Left ventricle myocardium inferior (tissue), 1 donor: ENCODE measurements around the gene DYNC1LI2. TPM values are rescaled to one million over a fixed set of nuclear protein-coding genes. Genes with fewer than 3 reads are reported as not detected.

Source experiments
- DNase-seq: peaks from one replicate; pipeline ENCODE4 v3.0.0-alpha.2; 2020
- H3K27ac ChIP-seq: fragments of 200-600 bp; replicated peaks from 2 replicates; pipeline ENCODE4 v1.8.0; 2021
- H3K27me3 ChIP-seq: fragments of 200-600 bp; 2 replicates; pipeline ENCODE4 v1.8.0; 2021; ENCODE audit warnings: low read depth
- H3K36me3 ChIP-seq: fragments of 200-600 bp; 2 replicates; pipeline ENCODE4 v1.8.0; 2021
- H3K4me1 ChIP-seq: fragments of 200-600 bp; 2 replicates; pipeline ENCODE4 v1.8.0; 2021
- H3K4me3 ChIP-seq: fragments of 200-600 bp; 2 replicates; pipeline ENCODE4 v1.8.0; 2021; ENCODE audit warnings: mild to moderate bottlenecking, moderate library complexity
- H3K9me3 ChIP-seq: fragments of 200-600 bp; replicated peaks from 2 replicates; pipeline ENCODE4 v1.8.0; 2021
- CTCF ChIP-seq: fragments of 200-600 bp; IDR thresholded peaks from 2 replicates; pipeline ENCODE4 v1.8.0; 2021; ENCODE audit warnings: antibody characterized with exemption, mild to moderate bottlenecking, borderline replicate concordance
- intact Hi-C: fragments of 100-400 bp; cut with micrococcal nuclease; formaldehyde crosslinking; loops from one replicate; pipeline ENCODE4 v1.11.0; 2022
- total RNA-seq: library from RNA; stranded (reverse); fragmentation: NEBNext Ultra II Directional; extraction: Animal tissue kit (Norgen Biotek cat#: 25700); gene quantifications from one replicate; pipeline ENCODE4 v1.2.1, GENCODE V29; 2021
- donor health status: DM: no; HTN: yes; CAD: no; lungs with severe emphysema.

Gene DYNC1LI2
- total RNA-seq, 1 donor from 2014 or later, result 82.9 TPM

GRCh38 chr16:66682271-66682670 lies 69.1 kb downstream of the DYNC1LI2 start:
- Histone ChIP-seq H3K27me3 (no peaks in the 10 kb centered on the region), H3K4me1 (peaks cover 8% of the 10 kb centered on the region), H3K36me3 (no peaks in the 10 kb centered on the region), H3K9me3 (no peaks in the 10 kb centered on the region), H3K27ac (no peak overlapping the region), H3K4me3 (no peak overlapping the region)
- DNase-seq, result no peak
- TF ChIP-seq CTCF, result no peak
- intact Hi-C loops, result no loop called here

- no peak for TF ChIP-seq CTCF
- Histone ChIP-seq H3K27ac (no peak overlapping the region), H3K4me1 (peaks cover 8% of the 10 kb centered on the region), H3K36me3 (no peaks in the 10 kb centered on the region), H3K27me3 (no peaks in the 10 kb centered on the region), H3K4me3 (no peak overlapping the region), H3K9me3 (no peaks in the 10 kb centered on the region)
- no peak for DNase-seq
- intact Hi-C loops, result no loop called here
Measured at GRCh38 chr16:66681676-66682075, 69.7 kb downstream of the DYNC1LI2 start.

DNA sequence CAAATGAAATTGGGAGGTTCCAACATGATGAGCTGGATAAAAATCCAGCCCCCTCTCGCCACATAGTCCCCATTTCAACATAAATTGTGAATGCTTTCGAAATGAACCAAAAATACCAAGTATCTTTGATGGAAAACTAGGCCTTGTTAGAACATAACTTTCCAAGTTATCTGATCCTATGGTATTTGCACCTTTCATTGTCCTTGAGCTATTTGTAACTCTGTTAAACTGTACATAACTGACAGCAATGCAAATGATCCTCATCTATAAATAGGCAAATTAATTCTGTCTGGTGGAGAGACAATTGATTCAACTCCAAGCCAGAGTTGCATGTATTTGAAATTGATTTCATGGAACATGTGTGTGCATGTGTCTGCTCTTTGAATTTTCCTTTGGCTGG lies 73.1 kb downstream of the DYNC1LI2 start:
- intact Hi-C loops, result no loop called here
- Histone ChIP-seq H3K4me1 (peaks cover 8% of the 10 kb centered on the region), H3K9me3 (no peaks in the 10 kb centered on the region), H3K36me3 (no peaks in the 10 kb centered on the region), H3K27ac (no peak overlapping the region), H3K27me3 (no peaks in the 10 kb centered on the region), H3K4me3 (no peak overlapping the region)
- TF ChIP-seq CTCF, result no peak
- DNase-seq, result no peak

- intact Hi-C loops, result no loop called here
- Histone ChIP-seq H3K4me1 (peaks cover 8% of the 10 kb centered on the region), H3K4me3 (no peak overlapping the region)
Measured at GRCh38 chr16:66677836-66678235, 73.6 kb downstream of the DYNC1LI2 start.

DNA sequence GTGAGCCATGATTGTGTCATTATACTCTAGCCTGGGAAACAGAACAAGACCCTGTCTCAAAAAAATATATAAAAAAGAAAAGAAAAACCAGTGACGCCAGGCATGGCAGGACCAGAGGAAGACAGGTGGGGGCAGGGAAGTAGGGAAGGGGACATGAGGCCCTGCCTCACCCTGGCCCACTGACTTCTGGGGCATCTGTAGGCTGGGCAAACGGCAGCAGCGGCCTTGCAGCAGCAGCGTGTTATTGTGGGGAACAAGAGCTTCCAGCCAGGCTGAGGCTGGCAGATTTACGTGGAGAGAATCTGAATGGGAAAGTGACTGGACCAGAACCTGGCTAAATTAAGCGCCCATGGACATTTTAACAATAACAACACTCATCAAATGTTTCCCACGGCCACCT lies 74.2 kb downstream of the DYNC1LI2 start:
- Histone ChIP-seq H3K4me3 (no peak overlapping the region), H3K9me3 (no peaks in the 10 kb centered on the region), H3K27me3 (no peaks in the 10 kb centered on the region), H3K36me3 (no peaks in the 10 kb centered on the region), H3K27ac (no peak overlapping the region), H3K4me1 (peaks cover 8% of the 10 kb centered on the region)
- intact Hi-C loops, result no loop called here
- no peak for DNase-seq
- TF ChIP-seq CTCF, result no peak

More at GRCh38 chr16:66677836-66678235, 73.6 kb downstream of the DYNC1LI2 start:
- Histone ChIP-seq H3K27me3 (no peaks in the 10 kb centered on the region), H3K9me3 (no peaks in the 10 kb centered on the region), H3K36me3 (no peaks in the 10 kb centered on the region), H3K27ac (no peak overlapping the region)
- TF ChIP-seq CTCF, result no peak
- DNase-seq, result no peak

GRCh38 chr16:66676599-66676998 lies 74.8 kb downstream of the DYNC1LI2 start:
- H3K4me1 ChIP-seq, result peaks cover 8% of the 10 kb centered on the region
- H3K27me3 ChIP-seq, result no peaks in the 10 kb centered on the region
- intact Hi-C loops, result no loop called here
- TF ChIP-seq CTCF, result no peak
- DNase-seq, result no peak
- no peak overlapping the region for H3K4me3 ChIP-seq
- H3K27ac ChIP-seq, result no peak overlapping the region
- H3K9me3 ChIP-seq, result no peaks in the 10 kb centered on the region
- no peaks in the 10 kb centered on the region for H3K36me3 ChIP-seq
